ENCODE results near the gene SUN1. TPM values are rescaled to one million over a fixed set of nuclear protein-coding genes. Genes with fewer than 3 reads are reported as not detected.

Gene SUN1
- total and polyA plus RNA-seq, 9 of the 15 experiments (the other 6 are each of a cell fraction or from before 2014, with no cell fraction given), result 36.8 to 132 (median 62.3) TPM

DNA sequence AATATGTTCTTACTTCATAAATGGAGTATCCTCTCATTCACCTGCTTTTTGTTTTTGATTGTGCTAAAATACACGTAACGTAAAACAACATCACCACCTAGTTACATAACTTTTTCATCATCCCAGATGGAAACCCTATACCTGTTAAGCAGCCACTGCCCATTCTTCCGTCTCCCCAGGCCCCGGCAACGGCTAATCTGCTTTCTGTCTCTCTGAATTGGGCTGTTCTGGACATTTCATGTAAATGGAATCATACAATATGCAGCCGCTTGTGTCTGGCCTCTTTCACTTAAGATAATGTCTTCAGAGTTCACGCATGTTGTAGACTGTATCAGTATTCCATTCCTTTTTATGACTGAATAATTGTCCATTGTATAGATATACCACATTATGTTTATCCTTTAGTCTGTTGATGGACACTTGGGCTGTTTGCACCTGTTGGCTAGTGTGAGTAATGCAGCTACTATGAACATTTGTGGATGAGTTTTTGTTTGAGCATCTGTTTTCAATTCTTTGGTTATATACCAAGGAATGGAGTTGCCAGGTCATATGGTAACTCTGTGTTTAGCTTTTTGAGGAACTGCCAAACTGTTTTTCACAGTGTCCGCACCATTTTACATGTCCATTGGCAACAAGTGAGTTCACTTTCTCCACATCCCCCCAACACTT lies 14.1 kb upstream of the SUN1 start (continued):
- TF ChIP-seq THRAP3 (IDR thresholded peaks at IDR 0.05; ENCODE audit: borderline replicate concordance), result no peak
- TF ChIP-seq ZNF3 (CRISPR knock-in tag; IDR thresholded peaks at IDR 0.05), result peak; percentile 74; the same call in 1 of the 2 replicates
- TF ChIP-seq RAD21 (CRISPR knock-in tag; conservative IDR thresholded peaks at IDR 0.05 in 1 of 2, IDR thresholded peaks at IDR 0.05 in 1 of 2), result peak in 1 of 2 experiments; percentile 7; a peak in 1 of 4 replicates
- TF ChIP-seq, protein P1, sequence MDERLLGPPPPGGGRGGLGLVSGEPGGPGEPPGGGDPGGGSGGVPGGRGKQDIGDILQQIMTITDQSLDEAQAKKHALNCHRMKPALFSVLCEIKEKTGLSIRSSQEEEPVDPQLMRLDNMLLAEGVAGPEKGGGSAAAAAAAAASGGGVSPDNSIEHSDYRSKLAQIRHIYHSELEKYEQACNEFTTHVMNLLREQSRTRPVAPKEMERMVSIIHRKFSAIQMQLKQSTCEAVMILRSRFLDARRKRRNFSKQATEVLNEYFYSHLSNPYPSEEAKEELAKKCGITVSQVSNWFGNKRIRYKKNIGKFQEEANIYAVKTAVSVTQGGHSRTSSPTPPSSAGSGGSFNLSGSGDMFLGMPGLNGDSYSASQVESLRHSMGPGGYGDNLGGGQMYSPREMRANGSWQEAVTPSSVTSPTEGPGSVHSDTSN (CRISPR knock-in tag; IDR thresholded peaks at IDR 0.05; ENCODE audit: low read depth), result no peak
- TF ChIP-seq, protein P1 (tag; conservative IDR thresholded peaks at IDR 0.05; ENCODE audit: low read depth), result peak; percentile 50; the same call in 1 of the 2 replicates
- TF ChIP-seq CEBPB (tag; IDR thresholded peaks at IDR 0.05), result no peak
- TF ChIP-seq, protein P2, sequence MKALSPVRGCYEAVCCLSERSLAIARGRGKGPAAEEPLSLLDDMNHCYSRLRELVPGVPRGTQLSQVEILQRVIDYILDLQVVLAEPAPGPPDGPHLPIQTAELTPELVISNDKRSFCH (CRISPR knock-in tag; IDR thresholded peaks at IDR 0.05), result no peak
- TF ChIP-seq, protein P2 (tag; IDR thresholded peaks at IDR 0.05), result no peak
